Tibial nerve (tissue), 4 donors: ENCODE data around the gene NAPSA. TPM values are rescaled to one million over a fixed set of nuclear protein-coding genes. Genes with fewer than 3 reads are reported as not detected.

Experiments
- DNase-seq, 2 donors: peaks; one replicate each; pipeline ENCODE4 v3.0.0-alpha.2; 2019; ENCODE audit warnings: low spot score in 2 of 2
- H3K27ac ChIP-seq, 4 donors: fragments of 200-600 bp; sonication (generic) in 3 of 4; one replicate each; pipeline ENCODE4 v1.5.1; 2017 to 2019; ENCODE audit warnings: mild to moderate bottlenecking in 1 of 4
- H3K27me3 ChIP-seq, 2 donors: fragments of 200-600 bp; sonication (generic) in 1 of 2; one replicate each; pipeline versions ENCODE4 v1.5.1 to v1.6.0; 2017 to 2019
- H3K36me3 ChIP-seq, 3 donors: fragments of 200-600 bp; sonication (generic); one replicate each; pipeline ENCODE4 v1.5.1; 2018 to 2019
- H3K4me1 ChIP-seq, 4 donors: fragments of 200-600 bp; sonication (generic) in 3 of 4; one replicate each; pipeline ENCODE4 v1.5.1; 2017 to 2019
- H3K4me3 ChIP-seq, 4 donors: fragments of 200-600 bp; sonication (generic) in 3 of 4; one replicate each; pipeline ENCODE4 v1.5.1; 2017 to 2019; ENCODE audit warnings: mild to moderate bottlenecking in 1 of 4, moderate library complexity in 1 of 4
- H3K9me3 ChIP-seq, 4 donors: fragments of 200-600 bp; sonication (generic) in 3 of 4; one replicate each; pipeline ENCODE4 v1.5.1; 2017 to 2019
- CTCF ChIP-seq, 5 experiments: fragments of 200-600 bp in 3 of 5; fragments of 450-650 bp in 2 of 5; sonication (generic) in 3 of 5; IDR thresholded peaks; one replicate each; pipeline ENCODE4 v1.5.1; 2016 to 2019; ENCODE audit warnings: antibody characterized with exemption in 5 of 5, mild to moderate bottlenecking in 3 of 5, moderate library complexity in 2 of 5
- EP300 ChIP-seq, 2 donors: sonication (generic); formaldehyde crosslinking; IDR thresholded peaks; one replicate each; pipeline ENCODE4 v1.6.1; 2017; ENCODE audit warnings: antibody characterized with exemption in 2 of 2, mild to moderate bottlenecking in 1 of 2
- POLR2A ChIP-seq, 2 donors: fragments of 450-650 bp; IDR thresholded peaks; one replicate each; pipeline ENCODE4 v1.6.1; 2017; ENCODE audit warnings: antibody characterized with exemption in 2 of 2, mild to moderate bottlenecking in 2 of 2, moderate library complexity in 2 of 2
- WGBS, 2 donors: methylation state at CpG; one replicate each; pipeline ENCODE4 v1.1.5; 2018; 5-methylcytosine and 5-hydroxymethylcytosine counted together
- total RNA-seq, 4 donors: library from RNA; depleted of rRNA; stranded (reverse); fragments of >200 nt; gene quantifications; one replicate each; pipeline ENCODE4 v1.1.0, GENCODE V29; 2016

NAPSA gene
- total RNA-seq, 4 donors from 2014 or later, result 0.39 to 2.1 TPM; not detected in 2

GRCh38 chr19:50317115-50317514, 48.3 kb downstream of the NAPSA start:
- Histone ChIP-seq H3K4me1 (peaks cover 0 to 15% (median 0%) of the 10 kb centered on the region in 4 donors), H3K27ac (no peak overlapping the region), H3K36me3 (no peaks in the 10 kb centered on the region), H3K9me3 (no peaks in the 10 kb centered on the region), H3K27me3 (peaks cover 3 to 51% of the 10 kb centered on the region in 2 donors), H3K4me3 (no peak overlapping the region)
- WGBS, 2 donors, result 63 to 71% methylated on average over 3 to 4 of the region's 4 CpGs
- DNase-seq, result no peak
- TF ChIP-seq CTCF (IDR thresholded peaks at IDR 0.05) (no peak), EP300 (IDR thresholded peaks at IDR 0.05) (no peak), POLR2A (IDR thresholded peaks at IDR 0.05) (no peak)

GRCh38 chr19:50315773-50316448, 49.5 kb downstream of the NAPSA start:
- Histone ChIP-seq H3K27ac (no peak overlapping the region), H3K4me3 (no peak overlapping the region), H3K36me3 (peaks cover 0 to 2% (median 0%) of the 10 kb centered on the region in 3 donors), H3K4me1 (peaks cover 0 to 18% (median 0%) of the 10 kb centered on the region in 4 donors), H3K27me3 (peaks cover 3 to 63% of the 10 kb centered on the region in 2 donors), H3K9me3 (no peaks in the 10 kb centered on the region)
- WGBS, 2 donors, result 2 to 4% methylated on average over 18 of the region's 18 CpGs
- TF ChIP-seq CTCF (IDR thresholded peaks at IDR 0.05), result no peak
- TF ChIP-seq POLR2A (IDR thresholded peaks at IDR 0.05), result no peak
- TF ChIP-seq EP300 (IDR thresholded peaks at IDR 0.05), result no peak
- no peak for DNase-seq

- Histone ChIP-seq H3K36me3 (peaks cover 0 to 11% (median 0%) of the 10 kb centered on the region in 3 donors), H3K27me3 (peaks cover 3 to 67% of the 10 kb centered on the region in 2 donors), H3K4me3 (no peak overlapping the region), H3K27ac (no peak overlapping the region), H3K9me3 (no peaks in the 10 kb centered on the region), H3K4me1 (peaks cover 0 to 18% (median 0%) of the 10 kb centered on the region in 4 donors)
- no peak for DNase-seq
- 2 to 3% methylated on average over 36 to 38 of the region's 40 CpGs for WGBS, 2 donors
- no peak for TF ChIP-seq CTCF (IDR thresholded peaks at IDR 0.05)
- no peak for TF ChIP-seq EP300 (IDR thresholded peaks at IDR 0.05)
- TF ChIP-seq POLR2A (IDR thresholded peaks at IDR 0.05), result no peak
Observed at GRCh38 chr19:50314724-50315708, 50.4 kb downstream of the NAPSA start.

GRCh38 chr19:50313812-50314536, 51.5 kb downstream of the NAPSA start:
- Histone ChIP-seq H3K4me3 (no peak overlapping the region), H3K9me3 (peaks cover 0 to under 1% (median 0%) of the 10 kb centered on the region in 4 donors), H3K4me1 (peaks cover 0 to 18% (median 0%) of the 10 kb centered on the region in 4 donors), H3K27ac (no peak overlapping the region), H3K27me3 (peaks cover 3 to 67% of the 10 kb centered on the region in 2 donors), H3K36me3 (peaks cover 0 to 22% (median 0%) of the 10 kb centered on the region in 3 donors)
- TF ChIP-seq POLR2A (IDR thresholded peaks at IDR 0.05) (no peak), CTCF (IDR thresholded peaks at IDR 0.05) (no peak), EP300 (IDR thresholded peaks at IDR 0.05) (no peak)
- 3 to 4% methylated on average over 20 of the region's 20 CpGs for WGBS, 2 donors
- no peak for DNase-seq
